Activated CD4-positive, alpha-beta T cell treated with anti-CD3 and anti-CD28 coated beads, Interleukin-2, amount 10 ng/mL, durations not matched to agents 7 days and 5 days (primary cell): ENCODE results near the gene WDR89. TPM values are rescaled to one million over a fixed set of nuclear protein-coding genes. Genes with fewer than 3 reads are reported as not detected.

ENCODE experiments used
- CTCF ChIA-PET: fragments of 350-600 bp; sonication (Branson Sonifier 250); formaldehyde crosslinking; loops from one replicate; lab custom pipeline; 2021; ENCODE audit warnings: antibody characterized with exemption; lab: Charles Lee
- POLR2A ChIA-PET: fragments of 350-600 bp; sonication (Branson Sonifier 250); formaldehyde crosslinking; loops from one replicate; lab custom pipeline; 2021; ENCODE audit warnings: antibody characterized with exemption; lab: Charles Lee
- DNase-seq: peaks from one replicate; pipeline ENCODE4 v3.0.0-alpha.2; 2020
- H3K27ac Mint-ChIP-seq: one replicate; pipeline ENCODE4 v1.8.0; 2021; ENCODE audit warnings: mild to moderate bottlenecking, moderate library complexity, mixed read lengths
- H3K27me3 Mint-ChIP-seq: one replicate; pipeline ENCODE4 v1.8.0; 2021; ENCODE audit warnings: mixed read lengths
- H3K36me3 Mint-ChIP-seq: one replicate; pipeline ENCODE4 v1.8.0; 2021; ENCODE audit warnings: low read depth, mixed read lengths
- H3K4me1 Mint-ChIP-seq: one replicate; pipeline ENCODE4 v1.8.0; 2021; ENCODE audit warnings: mixed read lengths
- H3K4me3 Mint-ChIP-seq: one replicate; pipeline ENCODE4 v1.8.0; 2021; ENCODE audit warnings: mild to moderate bottlenecking, moderate library complexity, mixed read lengths
- H3K9me3 Mint-ChIP-seq: one replicate; pipeline ENCODE4 v1.8.0; 2021; ENCODE audit warnings: mixed read lengths
- total RNA-seq, 2 experiments: library from RNA; stranded (reverse); gene quantifications; one replicate each; pipeline ENCODE4 v1.2.3, GENCODE V29; 2021

WDR89 gene, protein sequence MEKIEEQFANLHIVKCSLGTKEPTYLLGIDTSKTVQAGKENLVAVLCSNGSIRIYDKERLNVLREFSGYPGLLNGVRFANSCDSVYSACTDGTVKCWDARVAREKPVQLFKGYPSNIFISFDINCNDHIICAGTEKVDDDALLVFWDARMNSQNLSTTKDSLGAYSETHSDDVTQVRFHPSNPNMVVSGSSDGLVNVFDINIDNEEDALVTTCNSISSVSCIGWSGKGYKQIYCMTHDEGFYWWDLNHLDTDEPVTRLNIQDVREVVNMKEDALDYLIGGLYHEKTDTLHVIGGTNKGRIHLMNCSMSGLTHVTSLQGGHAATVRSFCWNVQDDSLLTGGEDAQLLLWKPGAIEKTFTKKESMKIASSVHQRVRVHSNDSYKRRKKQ
- 10 to 100 TPM; 17.5 to 20.7 TPM for total RNA-seq

DNA sequence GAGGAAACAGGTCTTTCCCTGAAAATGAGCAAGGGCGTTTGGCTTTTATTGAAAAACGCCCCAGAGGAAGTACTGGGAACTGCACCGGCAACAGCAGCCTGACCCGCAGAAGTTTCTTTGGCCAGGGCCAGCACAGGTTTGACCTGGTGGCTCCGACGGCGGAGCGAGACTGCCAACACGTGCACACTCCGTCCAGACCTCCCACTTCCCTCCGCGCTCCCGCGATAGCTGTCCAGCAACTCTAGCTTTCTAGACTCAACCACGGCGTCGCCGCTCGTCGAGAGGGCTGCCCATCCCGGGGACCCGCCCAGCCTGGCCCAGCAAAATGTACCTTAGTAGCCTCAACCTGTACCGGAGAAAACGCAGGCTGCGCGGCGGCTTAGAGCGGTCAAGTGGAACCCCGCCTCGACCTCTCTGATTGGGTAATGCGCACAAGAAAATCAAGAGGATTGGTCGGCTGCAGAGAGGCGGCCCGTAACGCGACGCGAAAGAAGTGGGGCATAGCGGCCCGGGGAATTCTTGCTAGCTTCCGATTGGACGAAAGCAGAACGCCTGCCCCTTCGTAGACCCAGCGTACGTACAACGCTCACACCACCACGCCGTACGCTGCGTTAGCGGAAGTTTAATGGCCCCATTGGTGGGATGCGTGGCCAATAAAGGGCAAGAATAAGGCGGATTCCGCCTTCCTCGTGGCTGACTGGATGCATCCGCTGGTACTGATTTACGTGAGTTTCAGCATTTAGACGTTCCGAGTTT is at the start of gene WDR89:
TSS of gene WDR89 (minus strand) at position 399 of the 756 bp plus-strand sequence. CDS start 41,929 bp downstream, outside the sequence.
- DNase-seq, result peak; percentile 98
- peak within 1 kb of the TSS; percentile 91 for H3K27ac Mint-ChIP-seq
- H3K4me1 Mint-ChIP-seq, result peaks cover 39% of the 10 kb centered on the region
- no peaks in the 10 kb centered on the region for H3K27me3 Mint-ChIP-seq
- peaks cover 7% of the 10 kb centered on the region for H3K9me3 Mint-ChIP-seq
- H3K4me3 Mint-ChIP-seq, result peak within 1 kb of the TSS; percentile 77
- H3K36me3 Mint-ChIP-seq, result peaks cover 28% of the 10 kb centered on the region
- POLR2A ChIA-PET, result interaction anchor here (0.6 to 1.5 kb wide), 4 partner anchors 11 to 863 kb away, joined by 3 to 4 read pairs (median 3); partner anchors contain the start of gene ZBTB1
- CTCF ChIA-PET, result interaction anchor here (0.6 to 1.8 kb wide), 9 partner anchors 8 to 700 kb away, joined by 3 to 10 read pairs (median 3); no protein-coding TSS in a partner anchor

DNA sequence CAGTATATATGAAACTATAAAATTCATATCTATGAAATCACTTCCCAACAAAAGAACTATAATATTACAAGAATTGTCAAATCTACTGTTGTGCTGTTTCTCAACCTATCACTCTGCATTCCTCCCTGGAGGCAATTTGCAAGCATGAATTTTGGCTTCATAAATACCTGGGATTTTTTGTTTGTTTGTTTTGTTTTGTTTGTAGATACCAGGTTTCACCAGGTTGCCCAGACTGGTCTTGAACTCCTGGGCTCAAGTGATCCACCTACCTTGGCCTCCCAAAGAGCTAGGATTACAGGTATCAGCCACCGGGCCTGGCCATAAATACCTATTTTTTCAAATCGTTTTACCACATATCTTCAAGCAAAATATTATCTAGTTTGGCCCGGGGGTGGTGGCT is 47.5 kb upstream of the WDR89 start:
- Mint-ChIP-seq H3K9me3 (no peaks in the 10 kb centered on the region), H3K36me3 (peaks cover 21% of the 10 kb centered on the region), H3K4me3 (no peak overlapping the region), H3K27ac (no peak overlapping the region), H3K4me1 (peaks cover 2% of the 10 kb centered on the region), H3K27me3 (no peaks in the 10 kb centered on the region)
- CTCF ChIA-PET, result interaction anchor here (0.7 kb wide), 2 partner anchors 10 to 24 kb away, joined by 3 read pairs; no protein-coding TSS in a partner anchor
- POLR2A ChIA-PET, result interaction anchor here (0.6 kb wide), 1 partner anchor 33 kb away, joined by 3 read pairs; no protein-coding TSS in a partner anchor
- DNase-seq, result no peak

DNA sequence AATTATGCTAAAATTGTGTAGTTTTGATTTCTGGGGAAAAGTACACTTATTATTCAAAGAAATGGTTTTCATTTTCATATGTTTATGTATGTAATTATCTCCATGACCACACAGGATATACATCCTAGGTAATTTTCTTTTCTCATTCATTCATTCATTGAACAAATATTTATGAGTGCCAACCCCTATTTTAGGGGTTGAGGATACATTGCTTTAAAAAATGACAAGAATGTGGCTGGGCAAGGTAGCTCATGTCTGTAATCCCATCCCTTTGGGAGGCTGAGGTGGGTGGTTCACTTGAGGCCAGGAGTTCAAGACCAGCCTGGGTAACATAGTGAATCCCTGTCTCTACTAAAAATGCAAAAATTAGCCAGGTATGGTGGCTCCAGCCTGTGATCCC is 45.3 kb upstream of the WDR89 start:
- Mint-ChIP-seq H3K9me3 (no peaks in the 10 kb centered on the region), H3K4me1 (no peaks in the 10 kb centered on the region), H3K36me3 (peaks cover 20% of the 10 kb centered on the region), H3K4me3 (no peak overlapping the region), H3K27me3 (no peaks in the 10 kb centered on the region), H3K27ac (no peak overlapping the region)
- DNase-seq, result no peak
- POLR2A ChIA-PET, result no interaction called here
- CTCF ChIA-PET, result no interaction called here

DNA sequence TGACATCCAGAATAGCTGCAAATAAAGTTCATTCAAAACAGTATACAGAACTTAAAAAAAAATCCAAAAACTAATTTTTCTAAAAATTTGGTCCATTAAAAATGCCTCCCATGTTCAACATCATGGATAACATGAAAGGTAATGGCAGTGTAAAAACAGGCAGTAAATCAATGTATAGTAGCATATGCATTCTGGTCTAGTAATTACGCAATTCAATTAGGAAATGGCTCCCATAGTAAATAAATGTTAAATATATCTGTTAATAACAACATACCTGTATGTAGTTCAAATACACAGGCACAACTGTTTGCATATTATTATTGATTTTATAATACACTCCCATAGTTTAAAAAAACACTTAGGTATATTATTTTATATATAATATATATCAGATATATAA is 43.7 kb upstream of the WDR89 start:
- H3K36me3 Mint-ChIP-seq, result peaks cover 22% of the 10 kb centered on the region
- no peaks in the 10 kb centered on the region for H3K27me3 Mint-ChIP-seq
- no peak overlapping the region for H3K4me3 Mint-ChIP-seq
- H3K9me3 Mint-ChIP-seq, result no peaks in the 10 kb centered on the region
- H3K27ac Mint-ChIP-seq, result no peak overlapping the region
- CTCF ChIA-PET, result no interaction called here
- no peaks in the 10 kb centered on the region for H3K4me1 Mint-ChIP-seq
- DNase-seq, result no peak
- POLR2A ChIA-PET, result no interaction called here

DNA sequence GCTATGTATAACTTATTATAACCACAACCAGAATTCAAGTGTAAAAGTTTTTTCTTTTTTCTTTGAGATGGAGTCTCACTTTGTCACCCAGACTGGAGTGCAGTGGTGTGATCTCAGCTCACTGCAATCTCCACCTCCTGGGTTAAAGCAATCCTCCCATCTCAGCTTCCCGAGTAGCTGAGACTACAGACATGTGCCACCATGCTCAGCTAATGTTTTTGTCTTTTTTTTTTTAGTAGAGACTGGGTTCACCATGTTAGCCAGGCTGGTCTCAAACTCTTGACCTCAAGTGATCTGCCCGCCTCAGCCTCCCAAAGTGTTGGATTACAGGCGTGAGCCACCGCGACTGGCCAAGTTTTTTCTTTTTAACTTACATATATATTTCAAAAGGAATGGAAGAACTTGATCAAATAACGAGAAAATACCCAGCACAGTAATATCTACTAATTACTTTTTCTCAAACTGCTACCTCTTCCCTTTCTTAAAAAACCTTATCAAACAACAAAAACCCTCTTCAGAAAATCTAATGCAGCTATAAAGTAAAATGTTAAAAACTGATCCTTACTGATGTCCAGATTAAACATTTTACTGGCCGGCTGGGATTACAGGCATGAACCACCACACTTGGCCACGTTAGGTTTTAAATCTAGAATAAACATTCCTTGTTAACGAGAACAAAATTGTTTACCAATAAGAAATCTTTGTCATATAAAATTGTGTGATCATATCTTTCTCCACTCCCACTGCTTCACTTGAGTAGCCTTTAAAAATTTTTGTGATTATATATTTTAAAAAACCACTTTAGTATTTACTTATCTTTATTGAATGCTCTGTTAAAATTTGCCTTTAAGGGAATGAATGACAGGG is 41.3 kb upstream of the WDR89 start:
- no peaks in the 10 kb centered on the region for H3K9me3 Mint-ChIP-seq
- peaks cover 22% of the 10 kb centered on the region for H3K36me3 Mint-ChIP-seq
- H3K27ac Mint-ChIP-seq, result no peak overlapping the region
- H3K4me1 Mint-ChIP-seq, result no peaks in the 10 kb centered on the region
- no peaks in the 10 kb centered on the region for H3K27me3 Mint-ChIP-seq
- H3K4me3 Mint-ChIP-seq, result no peak overlapping the region
- DNase-seq, result no peak
- POLR2A ChIA-PET, result no interaction called here
- CTCF ChIA-PET, result interaction anchor here (0.6 kb wide), 1 partner anchor 19 kb away, joined by 3 read pairs; no protein-coding TSS in a partner anchor

DNA sequence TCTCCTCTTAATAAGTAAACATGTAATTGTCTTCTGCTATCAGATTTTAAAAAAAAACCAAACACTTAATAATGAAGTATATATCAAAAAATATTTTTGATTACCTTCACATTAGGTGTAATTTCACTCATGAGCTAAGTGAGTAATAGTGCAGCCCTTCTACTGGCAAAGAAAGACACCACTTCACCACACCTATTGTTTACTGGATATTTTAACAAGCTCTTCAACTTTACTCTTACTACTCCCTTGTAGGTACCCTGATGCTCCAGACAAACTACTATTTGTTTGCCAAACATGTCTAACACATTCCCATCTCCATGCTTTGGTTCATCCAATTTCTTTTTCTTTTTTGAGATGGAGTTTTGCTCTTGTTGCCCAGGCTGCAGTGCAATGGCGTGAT is 36.9 kb upstream of the WDR89 start:
- POLR2A ChIA-PET, result interaction anchor here (0.7 kb wide), 1 partner anchor 13 kb away, joined by 10 read pairs; no protein-coding TSS in a partner anchor

DNA sequence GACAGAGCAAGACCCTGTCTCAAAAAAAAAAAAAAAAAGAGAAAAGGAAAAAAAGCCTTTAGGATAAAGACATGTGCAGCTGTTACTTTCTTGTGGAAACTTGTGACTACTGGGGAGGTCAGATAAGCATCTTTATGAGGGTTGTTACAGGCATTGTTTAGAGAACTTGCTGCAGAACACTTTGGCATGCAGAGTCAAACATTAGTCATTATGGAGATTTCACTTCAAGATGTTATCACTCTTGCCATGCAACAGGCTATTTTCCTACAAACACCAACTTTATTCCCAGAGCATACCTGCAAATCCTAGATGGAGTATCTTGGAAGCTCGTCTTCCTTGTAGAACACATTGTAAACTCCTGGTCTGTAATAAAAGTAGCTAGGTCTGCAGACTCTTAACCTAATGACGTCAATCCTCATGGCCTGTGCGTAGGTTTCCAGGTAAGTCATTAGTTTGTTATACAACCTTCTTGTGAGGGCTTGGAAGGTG is 36.3 kb upstream of the WDR89 start:
- Mint-ChIP-seq H3K36me3 (peaks cover 16% of the 10 kb centered on the region), H3K9me3 (no peaks in the 10 kb centered on the region), H3K27ac (no peak overlapping the region), H3K27me3 (no peaks in the 10 kb centered on the region), H3K4me1 (no peaks in the 10 kb centered on the region), H3K4me3 (no peak overlapping the region)
- CTCF ChIA-PET, result interaction anchor here (1.0 to 1.2 kb wide), 2 partner anchors 12 to 34 kb away, joined by 3 to 5 read pairs; no protein-coding TSS in a partner anchor
- no peak for DNase-seq
- POLR2A ChIA-PET, result no interaction called here

More for the DNA sequence above, 36.9 kb upstream of the WDR89 start:
- DNase-seq, result no peak
- no peaks in the 10 kb centered on the region for H3K27me3 Mint-ChIP-seq
- peaks cover 18% of the 10 kb centered on the region for H3K36me3 Mint-ChIP-seq
- no peaks in the 10 kb centered on the region for H3K4me1 Mint-ChIP-seq
- no peak overlapping the region for H3K27ac Mint-ChIP-seq
- H3K4me3 Mint-ChIP-seq, result no peak overlapping the region
- CTCF ChIA-PET, result interaction anchor here (1.0 to 1.2 kb wide), 3 partner anchors 11 to 33 kb away, joined by 3 to 5 read pairs (median 3); no protein-coding TSS in a partner anchor
- H3K9me3 Mint-ChIP-seq, result no peaks in the 10 kb centered on the region

DNA sequence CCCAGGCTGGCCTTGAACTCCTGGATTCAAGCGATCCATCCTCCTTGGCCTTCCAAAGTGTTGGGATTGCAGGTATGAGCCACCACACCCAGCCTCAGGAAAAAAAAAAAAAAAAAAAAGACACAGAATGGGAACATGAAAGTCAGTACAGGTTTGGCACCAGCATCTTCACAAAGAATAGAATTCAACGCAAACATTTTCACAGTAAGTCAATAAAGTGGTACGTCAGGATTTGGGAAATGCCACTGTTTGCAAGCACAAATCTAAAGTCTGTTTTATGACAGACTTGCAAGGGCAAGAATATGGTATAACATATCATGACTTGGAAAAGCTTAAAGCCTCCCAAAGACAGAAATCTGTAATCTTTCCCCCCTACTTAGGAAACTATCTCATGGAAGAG is 34.9 kb upstream of the WDR89 start:
- Mint-ChIP-seq H3K4me3 (no peak overlapping the region), H3K9me3 (no peaks in the 10 kb centered on the region), H3K36me3 (peaks cover 12% of the 10 kb centered on the region), H3K4me1 (no peaks in the 10 kb centered on the region), H3K27ac (no peak overlapping the region), H3K27me3 (no peaks in the 10 kb centered on the region)
- CTCF ChIA-PET, result interaction anchor here (0.7 kb wide), 1 partner anchor 629 kb away, joined by 3 read pairs; no protein-coding TSS in a partner anchor
- POLR2A ChIA-PET, result no interaction called here
- no peak for DNase-seq

DNA sequence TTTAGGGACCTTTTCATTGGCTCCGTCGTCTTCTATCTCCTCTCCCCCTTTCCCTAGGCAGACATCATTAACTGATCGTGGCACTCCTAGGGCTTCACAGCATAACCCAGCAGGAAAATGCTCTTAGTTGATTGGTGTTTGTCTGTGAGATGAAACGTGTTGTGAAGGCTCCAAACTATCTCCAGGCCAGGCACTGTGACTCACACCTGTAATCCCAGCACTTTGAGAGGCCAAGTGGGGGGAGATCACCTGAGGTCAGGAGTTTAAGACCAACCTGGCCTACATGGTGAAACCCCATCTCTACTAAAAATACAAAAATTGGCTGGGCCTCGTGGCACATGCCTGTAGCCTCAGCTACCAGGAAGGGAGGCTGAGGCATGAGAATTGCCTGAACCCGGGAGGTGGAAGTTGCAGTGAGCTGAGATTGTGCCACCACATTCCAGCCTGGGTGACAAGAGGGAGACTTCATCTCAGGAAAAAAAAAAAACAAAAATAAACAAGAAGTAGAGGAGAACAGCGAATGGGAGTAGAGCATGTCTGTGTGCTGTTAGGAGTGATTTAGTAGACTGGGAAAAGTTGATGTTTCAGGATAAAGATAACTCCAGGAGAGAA is 32.3 kb upstream of the WDR89 start:
- Mint-ChIP-seq H3K27me3 (no peaks in the 10 kb centered on the region), H3K9me3 (no peaks in the 10 kb centered on the region), H3K4me3 (no peak overlapping the region), H3K36me3 (peaks cover 2% of the 10 kb centered on the region), H3K4me1 (no peaks in the 10 kb centered on the region), H3K27ac (no peak overlapping the region)
- no peak for DNase-seq
- ChIA-PET POLR2A (no interaction called here), CTCF (no interaction called here)

DNA sequence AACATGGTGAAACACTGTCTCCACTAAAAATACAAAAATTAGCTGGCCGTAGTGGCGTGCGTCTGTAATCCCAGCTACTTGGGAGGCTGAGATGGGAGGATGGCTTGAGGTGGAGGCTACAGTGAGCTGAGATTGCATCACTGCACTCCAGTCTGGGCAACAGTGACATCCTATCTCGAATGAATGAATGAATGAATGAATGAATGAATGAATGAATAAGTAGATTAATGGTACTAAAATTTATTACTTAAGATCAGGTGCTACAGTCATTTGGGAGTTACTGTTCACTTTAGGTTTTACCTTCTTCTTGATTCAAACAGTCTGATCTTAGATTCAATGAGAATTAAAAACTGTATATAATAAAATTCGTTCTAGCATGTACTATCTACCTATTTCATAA is 31.6 kb upstream of the WDR89 start:
- POLR2A ChIA-PET, result no interaction called here
- no peaks in the 10 kb centered on the region for H3K4me1 Mint-ChIP-seq
- CTCF ChIA-PET, result no interaction called here

DNA sequence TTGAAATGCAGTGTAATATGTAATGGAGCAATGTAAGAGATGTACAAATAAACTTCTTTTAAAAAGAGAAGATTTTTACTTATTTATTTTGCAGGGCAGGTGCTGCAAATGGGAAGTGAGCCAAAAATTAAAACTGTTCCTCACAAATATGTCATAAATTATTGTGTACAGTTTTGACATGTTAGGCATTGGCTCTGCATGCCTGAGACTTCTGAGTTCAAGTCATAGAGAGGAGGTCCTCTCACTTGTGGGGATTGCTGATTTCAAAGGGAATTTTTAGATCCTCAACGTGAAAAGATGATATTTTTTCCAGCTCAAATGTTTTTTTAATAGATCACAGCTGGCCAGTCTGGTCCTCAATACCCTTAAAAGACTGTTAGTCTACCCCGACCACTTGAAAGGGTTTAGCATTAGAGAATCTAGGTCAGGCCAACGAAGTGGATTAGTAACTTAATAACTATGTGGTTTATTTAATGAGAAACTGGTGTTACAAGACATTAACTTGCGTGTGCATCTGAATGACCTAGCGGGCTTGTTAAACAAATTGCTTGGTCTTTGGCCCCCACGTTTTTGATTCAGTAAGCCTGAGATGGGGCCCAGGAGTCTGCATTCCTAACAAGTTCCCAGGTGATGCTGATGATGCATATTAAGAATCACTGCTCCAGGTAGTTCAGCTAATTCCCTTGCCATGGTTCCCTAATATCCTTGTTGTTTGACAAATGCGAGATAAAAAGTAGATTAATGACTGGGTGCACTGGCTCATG is 30.9 kb upstream of the WDR89 start:
- Mint-ChIP-seq H3K4me3 (no peak overlapping the region), H3K36me3 (peaks cover 2% of the 10 kb centered on the region), H3K4me1 (no peaks in the 10 kb centered on the region), H3K9me3 (no peaks in the 10 kb centered on the region), H3K27ac (no peak overlapping the region), H3K27me3 (no peaks in the 10 kb centered on the region)
- ChIA-PET CTCF (no interaction called here), POLR2A (no interaction called here)
- no peak for DNase-seq

More for the DNA sequence above, 31.6 kb upstream of the WDR89 start:
- DNase-seq, result no peak
- peaks cover 2% of the 10 kb centered on the region for H3K36me3 Mint-ChIP-seq
- no peaks in the 10 kb centered on the region for H3K9me3 Mint-ChIP-seq
- H3K4me3 Mint-ChIP-seq, result no peak overlapping the region
- no peaks in the 10 kb centered on the region for H3K27me3 Mint-ChIP-seq
- H3K27ac Mint-ChIP-seq, result no peak overlapping the region
